K562 (cell line): ENCODE data around the gene SST. TPM values are rescaled to one million over a fixed set of nuclear protein-coding genes. Genes with fewer than 3 reads are reported as not detected.

Source experiments
- CHCHD3 ChIP-seq: fragments of 250-450 bp; sonication (Bioruptor Pico); IDR thresholded peaks from 2 replicates; pipeline ENCODE4 v2.1.2; 2022; ENCODE audit warnings: mild to moderate bottlenecking
- DACH1 ChIP-seq: fragments of 450-650 bp; IDR thresholded peaks from 2 replicates; pipeline ENCODE4 v1.6.1; 2018; ENCODE audit not compliant: partially characterized antibody
- DEAF1 ChIP-seq: fragments of 450-650 bp; formaldehyde crosslinking; IDR thresholded peaks from 2 replicates; pipeline ENCODE4 v1.4.0; 2020; ENCODE audit warnings: mild to moderate bottlenecking, moderate library complexity
- DNMT1 ChIP-seq: fragments of 450-650 bp; IDR thresholded peaks from 2 replicates; pipeline ENCODE4 v1.6.1; 2016; ENCODE audit warnings: antibody characterized with exemption, mild to moderate bottlenecking
- HDAC6 ChIP-seq: IDR thresholded peaks from 2 replicates; pipeline ENCODE4 v1.6.1; 2012; ENCODE audit warnings: low read depth, mild to moderate bottlenecking, control low read depth, inconsistent platforms, low read length, moderate library complexity
- KHSRP ChIP-seq: fragments of 450-650 bp; IDR thresholded peaks from 2 replicates; pipeline ENCODE4 v1.6.1; 2017
- NR2F6 ChIP-seq: fragments of 450-650 bp; formaldehyde crosslinking; IDR thresholded peaks from 2 replicates; pipeline ENCODE4 v1.4.0; 2020; ENCODE audit warnings: mild to moderate bottlenecking
- PPARD ChIP-seq: fragments of 250-450 bp; sonication (Bioruptor Pico); IDR thresholded peaks from 2 replicates; pipeline ENCODE4 v1.8.0; 2022; ENCODE audit warnings: inconsistent platforms, mild to moderate bottlenecking, moderate library complexity
- RB1 ChIP-seq: fragments of 450-650 bp; IDR thresholded peaks from 2 replicates; pipeline ENCODE4 v1.6.1; 2017; ENCODE audit warnings: low read depth, mild to moderate bottlenecking
- TGIF2 ChIP-seq: sonication (generic); formaldehyde crosslinking; IDR thresholded peaks from 2 replicates; pipeline ENCODE4 v1.8.1; 2022; ENCODE audit warnings: mild to moderate bottlenecking, missing genetic modification reagents, moderate library complexity
- YBX1 ChIP-seq: fragments of 450-650 bp; IDR thresholded peaks from 2 replicates; pipeline ENCODE4 v1.7.1; 2016; ENCODE audit warnings: mild to moderate bottlenecking
- ZNF445 ChIP-seq: fragments of 250-450 bp; sonication (Bioruptor Pico); IDR thresholded peaks from 2 replicates; pipeline ENCODE4 v1.4.0; 2020; ENCODE audit warnings: low read depth, mild to moderate bottlenecking, moderate library complexity
- ZNF511 ChIP-seq: sonication (generic); formaldehyde crosslinking; IDR thresholded peaks from 2 replicates; pipeline ENCODE4 v1.8.0; 2022; ENCODE audit warnings: mild to moderate bottlenecking, missing genetic modification reagents
- ZNF696 ChIP-seq: fragments of 250-450 bp; sonication (Bioruptor Pico); conservative IDR thresholded peaks from 2 replicates; pipeline ENCODE4 v1.4.0; 2020; ENCODE audit warnings: mild to moderate bottlenecking, moderate library complexity
- polyA plus RNA-seq, 8 experiments: library from polyadenylated mRNA; depleted of rRNA in 4 of 8; stranded (reverse) in 5 of 8; unstranded in 3 of 8; fragments of >200 nt; fragmentation: Nextera tagmentation in 2 of 8; fragmentation: Illumina TruSeq in 1 of 8; extraction: Ambion mirVana in 2 of 8; extraction: Trizol in 1 of 8; gene quantifications; 2 replicates each; pipeline versions ENCODE4 v1.2.1 to v1.2.3, GENCODE V29; 2011 to 2014; ENCODE audit warnings: inconsistent platforms in 1 of 8, missing spikeins in 1 of 8
- total RNA-seq, 7 experiments: library from RNA; depleted of rRNA in 6 of 7; stranded (reverse); fragments of >200 nt in 6 of 7; fragmentation: Illumina TruSeq in 2 of 7; extraction: Trizol in 2 of 7; gene quantifications; 2 replicates each; pipeline versions ENCODE4 v1.2.1 to v1.2.3, GENCODE V29; 2011 to 2021; ENCODE audit warnings: low replicate concordance in 1 of 7

The SST gene
- total and polyA plus RNA-seq, 9 of the 15 experiments (the other 6 are each of a cell fraction or from before 2014, with no cell fraction given) = not detected

GRCh38 chr3:187693431-187693830 is 23.2 kb upstream of the SST start (continued):
- TF ChIP-seq RB1 (no peak), HDAC6 (no peak), ZNF511 (no peak), ZNF696 (CRISPR knock-in tag) (no peak), CHCHD3 (CRISPR knock-in tag) (no peak), DNMT1 (no peak), ZNF445 (CRISPR knock-in tag) (no peak), PPARD (CRISPR knock-in tag) (no peak), YBX1 (no peak), DEAF1 (CRISPR knock-in tag) (no peak), NR2F6 (no peak), TGIF2 (no peak), KHSRP (no peak), DACH1 (no peak)
